GM12878 (cell line): ENCODE results near the gene COIL. TPM values are rescaled to one million over a fixed set of nuclear protein-coding genes. Genes with fewer than 3 reads are reported as not detected.

ENCODE experiments used
- ATAC-seq: fragments of 200-7000 bp; cut with Tn5 transposase; 3 replicates; pipeline ENCODE4 v1.9.1; 2020; ENCODE audit warnings: mild to moderate bottlenecking, moderate library complexity
- BruUV-seq: library from RNA; stranded (reverse); fragments of 400-500 nt; replicated peaks from 2 replicates; lab custom pipeline; 2021; lab: Mats Ljungman, UMichigan
- CTCF ChIA-PET: fragments of 300-600 bp; sonication (Branson Sonifier 250); formaldehyde crosslinking; extraction: SDS; loops from one replicate; lab custom pipeline; 2021; ENCODE audit warnings: inconsistent platforms; lab: Yijun Ruan, JAX
- POLR2A ChIA-PET: fragments of 350-600 bp; formaldehyde crosslinking; extraction: SDS; loops from one replicate; lab custom pipeline; 2021; ENCODE audit warnings: inconsistent platforms; lab: Charles Lee
- RAD21 ChIA-PET: fragments of 300-600 bp; sonication (Branson Sonifier 250); formaldehyde crosslinking; loops from one replicate; lab custom pipeline; 2023; ENCODE audit warnings: antibody characterized with exemption; ENCODE audit not compliant: unreplicated experiment; lab: Charles Lee
- SMC1A ChIA-PET: fragments of 300-600 bp; sonication (Branson Sonifier 250); formaldehyde crosslinking; loops from one replicate; lab custom pipeline; 2023; ENCODE audit not compliant: unreplicated experiment, uncharacterized antibody; lab: Charles Lee
- DNase-seq: peaks from one replicate; pipeline ENCODE4 v3.0.0-alpha.2; 2011; ENCODE audit warnings: low read depth, low spot score
- FAIRE-seq: peaks from 3 replicates; lab custom pipeline; 2011; peaks lifted over from hg19 to GRCh38; lab: Jason Lieb, UNC
- H2AFZ ChIP-seq: 2 replicates; pipeline ENCODE4 v1.6.0; 2011; ENCODE audit warnings: low read depth, low read length, control low read depth; ENCODE audit not compliant: control insufficient read depth
- H3K27ac ChIP-seq: 2 replicates; pipeline ENCODE4 v1.5.1; 2011; ENCODE audit warnings: control low read depth; ENCODE audit not compliant: control insufficient read depth, insufficient read depth
- H3K27me3 ChIP-seq, 2 experiments: replicated peaks in 1 of 2; 2 replicates each; pipeline versions ENCODE4 v1.6.0 to v1.6.1; 2011; ENCODE audit warnings: low read length in 1 of 2; ENCODE audit not compliant: control insufficient read depth in 2 of 2, insufficient read depth in 2 of 2
- H3K36me3 ChIP-seq, 2 experiments: 2 replicates each; pipeline ENCODE4 v1.5.1; 2011; ENCODE audit warnings: low read length in 1 of 2; ENCODE audit not compliant: control insufficient read depth in 2 of 2, insufficient read depth in 2 of 2
- H3K4me1 ChIP-seq: 2 replicates; pipeline ENCODE4 v1.6.1; 2011; ENCODE audit warnings: mild to moderate bottlenecking, low read length, moderate library complexity, mixed read lengths; ENCODE audit not compliant: control insufficient read depth, insufficient read depth
- H3K4me2 ChIP-seq: 2 replicates; pipeline ENCODE4 v1.6.0; 2011; ENCODE audit warnings: control low read depth; ENCODE audit not compliant: control insufficient read depth, insufficient read depth
- H3K4me3 ChIP-seq: fragments of 200-600 bp; sonication (generic); 2 replicates; pipeline ENCODE4 v1.5.1; 2016
- H3K79me2 ChIP-seq: 2 replicates; pipeline ENCODE4 v1.6.0; 2011; ENCODE audit warnings: low read length; ENCODE audit not compliant: control insufficient read depth, insufficient read depth
- H3K9ac ChIP-seq: 2 replicates; pipeline ENCODE4 v1.8.0; 2011; ENCODE audit warnings: low read length, control low read depth, mixed read lengths; ENCODE audit not compliant: control insufficient read depth, insufficient read depth
- H3K9me3 ChIP-seq: replicated peaks from 3 replicates; pipeline ENCODE4 v1.5.1; 2011; ENCODE audit warnings: mild to moderate bottlenecking, low read length; ENCODE audit not compliant: control insufficient read depth, insufficient read depth
- H4K20me1 ChIP-seq: 2 replicates; pipeline ENCODE4 v1.6.0; 2011; ENCODE audit not compliant: control insufficient read depth, insufficient read depth
- ATF7 ChIP-seq: fragments of 450-650 bp; IDR thresholded peaks from 2 replicates; pipeline ENCODE4 v1.6.1; 2016; ENCODE audit warnings: low read depth, mild to moderate bottlenecking
- CEBPB ChIP-seq, 2 experiments: fragments of 150-350 bp in 1 of 2; IDR thresholded peaks; 2 replicates each; pipeline ENCODE4 v1.6.1; 2012 to 2014; ENCODE audit warnings: low read depth in 2 of 2, low read length in 2 of 2, borderline replicate concordance in 1 of 2, inconsistent platforms in 1 of 2
- CHD1 ChIP-seq: IDR thresholded peaks from 2 replicates; pipeline ENCODE4 v1.6.1; 2012; ENCODE audit warnings: low read depth, low read length, improper control_type of control experiment
- ELK1 ChIP-seq: IDR thresholded peaks from 2 replicates; pipeline ENCODE4 v1.6.1; 2012; ENCODE audit warnings: low read depth, low read length, improper control_type of control experiment
- ESRRA ChIP-seq: IDR thresholded peaks from 2 replicates; pipeline ENCODE4 v1.6.1; 2012; ENCODE audit warnings: mild to moderate bottlenecking, low read length, improper control_type of control experiment
- GATAD2B ChIP-seq: fragments of 450-650 bp; conservative IDR thresholded peaks from 2 replicates; pipeline ENCODE4 v1.6.1; 2017; ENCODE audit warnings: low read depth, mild to moderate bottlenecking, moderate library complexity
- JUNB ChIP-seq: IDR thresholded peaks from 2 replicates; pipeline ENCODE4 v1.6.1; 2016; ENCODE audit warnings: antibody characterized with exemption, mild to moderate bottlenecking
- MEF2A ChIP-seq: IDR thresholded peaks from 2 replicates; pipeline ENCODE4 v1.6.1; 2011; ENCODE audit warnings: low read depth, mild to moderate bottlenecking, low read length, moderate library complexity; ENCODE audit not compliant: insufficient read depth
- MEF2B ChIP-seq: fragments of 450-650 bp; IDR thresholded peaks from 2 replicates; pipeline ENCODE4 v1.6.1; 2018; ENCODE audit warnings: mild to moderate bottlenecking, moderate library complexity; ENCODE audit not compliant: partially characterized antibody, poor library complexity, severe bottlenecking
- RAD21 ChIP-seq: IDR thresholded peaks from 2 replicates; pipeline ENCODE4 v1.6.1; 2011; ENCODE audit warnings: mild to moderate bottlenecking, low read depth, low read length, moderate library complexity; ENCODE audit not compliant: insufficient read depth
- RAD51 ChIP-seq: fragments of 450-650 bp; IDR thresholded peaks from 2 replicates; pipeline ENCODE4 v1.6.1; 2016; ENCODE audit warnings: moderate library complexity, mild to moderate bottlenecking, inconsistent platforms
- SPI1 ChIP-seq: IDR thresholded peaks from 2 replicates; pipeline ENCODE4 v1.6.1; 2011; ENCODE audit warnings: low read depth, mild to moderate bottlenecking, low read length, moderate library complexity, borderline replicate concordance; ENCODE audit not compliant: insufficient read depth
- SREBF2 ChIP-seq: IDR thresholded peaks from 2 replicates; pipeline ENCODE4 v1.6.1; 2012; ENCODE audit warnings: mild to moderate bottlenecking, low read length
- ZNF217 ChIP-seq: fragments of 450-650 bp; IDR thresholded peaks from 2 replicates; pipeline ENCODE4 v1.6.1; 2017; ENCODE audit warnings: antibody characterized with exemption, mild to moderate bottlenecking
- WGBS: methylation state at CpG from one replicate; pipeline ENCODE4 v1.1.6; 2016; ENCODE audit warnings: low lambda C conversion rate; ENCODE audit not compliant: insufficient replicate concordance, insufficient coverage; ENCODE audit errors: missing lambda C conversion rate; 5-methylcytosine and 5-hydroxymethylcytosine counted together
- in situ Hi-C: fragments of 300-500 bp; cut with MboI; formaldehyde crosslinking; loops from 9 replicates; pipeline ENCODE4 v1.14.3; 2018; ENCODE audit warnings: mixed read lengths
- intact Hi-C: fragments of 100-400 bp; cut with micrococcal nuclease; formaldehyde crosslinking; loops from one replicate; pipeline ENCODE4 v1.14.2; 2022; ENCODE audit not compliant: unreplicated experiment
- polyA plus RNA-seq, 11 experiments: library from polyadenylated mRNA; depleted of rRNA in 4 of 11; unstranded in 6 of 11; stranded (reverse) in 5 of 11; fragments of >200 nt; fragmentation: Nextera tagmentation in 4 of 11; fragmentation: Illumina TruSeq in 1 of 11; extraction: Ambion mirVana in 4 of 11; extraction: Trizol in 1 of 11; gene quantifications; 1 replicate in 1 of 11; 2 replicates in 10 of 11; pipeline versions ENCODE4 v1.2.1 to v1.2.3, GENCODE V29; 2011 to 2016; ENCODE audit warnings: inconsistent platforms in 2 of 11, missing spikeins in 2 of 11, low read depth in 1 of 11
- total RNA-seq, 4 experiments: library from RNA; depleted of rRNA in 3 of 4; stranded (reverse); fragments of >200 nt in 3 of 4; fragmentation: Illumina TruSeq in 1 of 4; extraction: Trizol in 1 of 4; gene quantifications; 2 replicates each; pipeline versions ENCODE4 v1.2.1 to v1.2.3, GENCODE V29; 2013 to 2021
- TF ChIP-seq, protein P1 (sequence below): fragments of 450-650 bp; IDR thresholded peaks from 2 replicates; pipeline ENCODE4 v1.6.1; 2017; ENCODE audit warnings: antibody characterized with exemption, mild to moderate bottlenecking, moderate library complexity
- TF ChIP-seq, protein P2 (sequence below): IDR thresholded peaks from 2 replicates; pipeline ENCODE4 v1.6.1; 2011; ENCODE audit warnings: low read depth, mild to moderate bottlenecking, low read length, moderate library complexity, borderline replicate concordance; ENCODE audit errors: extremely low read depth

COIL gene
- total and polyA plus RNA-seq, 10 of the 15 experiments (the other 5 are each of a cell fraction or from before 2014, with no cell fraction given), result 13.7 to 24.3 (median 17.4) TPM

- DNase-seq, result no peak
- CTCF ChIA-PET, result no interaction called here
- no peaks in the 10 kb centered on the region for H4K20me1 ChIP-seq
- H3K4me1 ChIP-seq, result no peaks in the 10 kb centered on the region; the same call in 1 of the 2 replicates
- H3K36me3 ChIP-seq, result no peaks in the 10 kb centered on the region
- in situ Hi-C loops, result no loop called here
- H3K4me2 ChIP-seq, result no peak overlapping the region
- peaks cover 8% of the 10 kb centered on the region; the same call in 1 of the 2 replicates for H3K79me2 ChIP-seq
- TF ChIP-seq ATF7 (no peak), SREBF2 (no peak), GATAD2B (no peak), ZNF217 (no peak), CEBPB (IDR thresholded peaks at IDR 0.05; ENCODE audit: borderline replicate concordance in 1 of 2, low read depth in 2 of 2, low read length in 2 of 2) (no peak), RAD51 (no peak), ESRRA (no peak), JUNB (no peak), MEF2B (no peak), SPI1 (no peak)
- no TSS peak for BruUV-seq
- ATAC-seq, result no peak
- no peaks in the 10 kb centered on the region for H3K9me3 ChIP-seq
- 37% methylated on average over 2 of the region's 2 CpGs for WGBS
- FAIRE-seq, result no peak
- H3K27me3 ChIP-seq, result no peaks in the 10 kb centered on the region
- no peak overlapping the region for H2AFZ ChIP-seq
- RAD21 ChIA-PET, result no interaction called here
- H3K27ac ChIP-seq, result no peak overlapping the region
- H3K4me3 ChIP-seq, result no peak overlapping the region
- intact Hi-C loops, result no loop called here
- no peak overlapping the region for H3K9ac ChIP-seq
- SMC1A ChIA-PET, result no interaction called here
- POLR2A ChIA-PET, result no interaction called here
These were observed 13.2 kb upstream of the COIL start for GRCh38 chr17:56974055-56974454.

DNA sequence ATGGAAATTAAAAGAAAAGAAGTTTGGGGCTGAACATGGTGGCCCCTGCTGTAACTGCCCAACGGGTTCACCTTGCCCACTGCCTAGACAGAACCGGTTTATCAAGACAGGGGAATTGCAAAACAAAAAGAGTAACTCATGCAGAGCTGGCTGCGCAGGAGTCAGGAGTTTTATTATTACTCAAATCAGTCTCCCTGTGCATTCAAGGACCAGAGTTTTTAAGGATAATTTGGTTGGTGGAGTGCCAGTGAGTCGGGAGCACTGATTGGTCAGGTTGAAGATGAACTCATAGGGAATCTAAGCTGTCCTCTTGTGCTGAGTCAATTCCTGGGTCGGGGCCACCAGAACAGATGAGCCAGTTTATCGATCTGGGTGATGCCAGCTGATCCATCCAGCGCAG lies 12.7 kb upstream of the COIL start:
- in situ Hi-C loops, result no loop called here
- BruUV-seq, result no TSS peak
- Histone ChIP-seq H3K9me3 (no peaks in the 10 kb centered on the region), H3K4me2 (no peak overlapping the region), H2AFZ (no peak overlapping the region), H3K4me1 (no peaks in the 10 kb centered on the region), H3K4me3 (no peak overlapping the region), H3K9ac (no peak overlapping the region), H4K20me1 (no peaks in the 10 kb centered on the region), H3K27me3 (no peaks in the 10 kb centered on the region), H3K27ac (no peak overlapping the region), H3K79me2 (peaks cover 3% of the 10 kb centered on the region; the same call in 1 of the 2 replicates), H3K36me3 (no peaks in the 10 kb centered on the region)
- ChIA-PET POLR2A (no interaction called here), CTCF (no interaction called here), RAD21 (no interaction called here), SMC1A (no interaction called here)
- WGBS, result 63% methylated on average over 7 of the region's 7 CpGs
- no peak for FAIRE-seq
- ATAC-seq, result no peak
- intact Hi-C loops, result no loop called here
- no peak for DNase-seq
- TF ChIP-seq, protein P1, sequence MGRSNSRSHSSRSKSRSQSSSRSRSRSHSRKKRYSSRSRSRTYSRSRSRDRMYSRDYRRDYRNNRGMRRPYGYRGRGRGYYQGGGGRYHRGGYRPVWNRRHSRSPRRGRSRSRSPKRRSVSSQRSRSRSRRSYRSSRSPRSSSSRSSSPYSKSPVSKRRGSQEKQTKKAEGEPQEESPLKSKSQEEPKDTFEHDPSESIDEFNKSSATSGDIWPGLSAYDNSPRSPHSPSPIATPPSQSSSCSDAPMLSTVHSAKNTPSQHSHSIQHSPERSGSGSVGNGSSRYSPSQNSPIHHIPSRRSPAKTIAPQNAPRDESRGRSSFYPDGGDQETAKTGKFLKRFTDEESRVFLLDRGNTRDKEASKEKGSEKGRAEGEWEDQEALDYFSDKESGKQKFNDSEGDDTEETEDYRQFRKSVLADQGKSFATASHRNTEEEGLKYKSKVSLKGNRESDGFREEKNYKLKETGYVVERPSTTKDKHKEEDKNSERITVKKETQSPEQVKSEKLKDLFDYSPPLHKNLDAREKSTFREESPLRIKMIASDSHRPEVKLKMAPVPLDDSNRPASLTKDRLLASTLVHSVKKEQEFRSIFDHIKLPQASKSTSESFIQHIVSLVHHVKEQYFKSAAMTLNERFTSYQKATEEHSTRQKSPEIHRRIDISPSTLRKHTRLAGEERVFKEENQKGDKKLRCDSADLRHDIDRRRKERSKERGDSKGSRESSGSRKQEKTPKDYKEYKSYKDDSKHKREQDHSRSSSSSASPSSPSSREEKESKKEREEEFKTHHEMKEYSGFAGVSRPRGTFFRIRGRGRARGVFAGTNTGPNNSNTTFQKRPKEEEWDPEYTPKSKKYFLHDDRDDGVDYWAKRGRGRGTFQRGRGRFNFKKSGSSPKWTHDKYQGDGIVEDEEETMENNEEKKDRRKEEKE, result no peak
- TF ChIP-seq ELK1 (no peak), RAD21 (no peak), CHD1 (no peak), MEF2A (no peak)
- TF ChIP-seq, protein P2, sequence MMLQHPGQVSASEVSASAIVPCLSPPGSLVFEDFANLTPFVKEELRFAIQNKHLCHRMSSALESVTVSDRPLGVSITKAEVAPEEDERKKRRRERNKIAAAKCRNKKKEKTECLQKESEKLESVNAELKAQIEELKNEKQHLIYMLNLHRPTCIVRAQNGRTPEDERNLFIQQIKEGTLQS, result no peak
